Uterus (tissue), 2 donors: Measurements from ENCODE around the gene UBE2O.

Experiments used
- POLR2A ChIP-seq, 2 donors: fragments of 450-650 bp; IDR thresholded peaks; one replicate each; pipeline ENCODE4 v1.6.1; 2016; ENCODE audit warnings: antibody characterized with exemption in 2 of 2, mild to moderate bottlenecking in 1 of 2, moderate library complexity in 1 of 2
- TF ChIP-seq, protein P1 (sequence below), 4 experiments: fragments of 200-600 bp in 2 of 4; fragments of 450-650 bp in 2 of 4; sonication (generic) in 2 of 4; IDR thresholded peaks; one replicate each; pipeline ENCODE4 v1.5.1; 2016 to 2019; ENCODE audit warnings: antibody characterized with exemption in 4 of 4, mild to moderate bottlenecking in 2 of 4, moderate library complexity in 1 of 4

DNA sequence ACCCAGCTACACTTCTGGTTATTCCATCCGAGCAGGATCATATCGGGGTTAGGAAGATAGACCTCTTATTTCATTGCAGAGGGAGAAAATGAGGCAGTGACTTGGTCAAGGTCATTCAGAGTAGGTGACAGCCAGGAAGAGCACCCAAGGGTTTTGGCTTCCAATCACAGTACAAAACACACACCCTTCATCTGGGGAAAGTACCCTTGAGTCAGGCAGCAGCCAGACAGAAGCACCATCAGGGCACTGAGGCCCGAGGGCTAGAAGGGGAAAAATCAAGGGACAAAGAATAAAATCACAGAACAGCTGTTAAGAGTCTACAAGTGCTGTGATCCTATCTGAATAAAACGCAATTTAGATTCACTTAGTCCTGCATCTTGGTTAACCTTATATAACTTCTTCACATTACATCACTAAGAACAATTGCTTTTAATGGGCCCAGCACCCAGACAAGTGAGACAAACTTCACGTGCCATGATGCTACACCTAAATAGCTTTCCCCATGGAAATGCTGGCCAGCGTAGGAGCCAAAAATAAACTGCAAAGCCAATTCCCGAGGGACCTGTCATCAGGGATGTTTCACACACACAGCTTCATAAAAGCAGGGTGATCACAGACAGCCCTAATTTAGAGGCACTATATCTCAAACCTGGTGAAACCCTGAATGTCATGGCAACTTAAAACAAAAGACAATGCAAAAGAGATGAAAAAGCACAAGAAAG is 4.9 kb downstream of the UBE2O start:
- TF ChIP-seq, protein P1, sequence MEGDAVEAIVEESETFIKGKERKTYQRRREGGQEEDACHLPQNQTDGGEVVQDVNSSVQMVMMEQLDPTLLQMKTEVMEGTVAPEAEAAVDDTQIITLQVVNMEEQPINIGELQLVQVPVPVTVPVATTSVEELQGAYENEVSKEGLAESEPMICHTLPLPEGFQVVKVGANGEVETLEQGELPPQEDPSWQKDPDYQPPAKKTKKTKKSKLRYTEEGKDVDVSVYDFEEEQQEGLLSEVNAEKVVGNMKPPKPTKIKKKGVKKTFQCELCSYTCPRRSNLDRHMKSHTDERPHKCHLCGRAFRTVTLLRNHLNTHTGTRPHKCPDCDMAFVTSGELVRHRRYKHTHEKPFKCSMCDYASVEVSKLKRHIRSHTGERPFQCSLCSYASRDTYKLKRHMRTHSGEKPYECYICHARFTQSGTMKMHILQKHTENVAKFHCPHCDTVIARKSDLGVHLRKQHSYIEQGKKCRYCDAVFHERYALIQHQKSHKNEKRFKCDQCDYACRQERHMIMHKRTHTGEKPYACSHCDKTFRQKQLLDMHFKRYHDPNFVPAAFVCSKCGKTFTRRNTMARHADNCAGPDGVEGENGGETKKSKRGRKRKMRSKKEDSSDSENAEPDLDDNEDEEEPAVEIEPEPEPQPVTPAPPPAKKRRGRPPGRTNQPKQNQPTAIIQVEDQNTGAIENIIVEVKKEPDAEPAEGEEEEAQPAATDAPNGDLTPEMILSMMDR (IDR thresholded peaks at IDR 0.05) = no peak
- TF ChIP-seq POLR2A (IDR thresholded peaks at IDR 0.05) = no peak
